HG02623 (cell line): ENCODE results near the gene GSDME.
"Not testable (repeated sequence)": the region's sequence is repeated elsewhere in the genome, so short reads cannot be mapped to it uniquely, and the experiment has no call there.

ENCODE experiments used
- ATAC-seq: cut with Tn5 transposase; IDR thresholded peaks from one replicate; pipeline ENCODE4 v1.9.1; 2021; ENCODE audit warnings: moderate library complexity; ENCODE audit not compliant: unreplicated experiment

GSDME gene

DNA sequence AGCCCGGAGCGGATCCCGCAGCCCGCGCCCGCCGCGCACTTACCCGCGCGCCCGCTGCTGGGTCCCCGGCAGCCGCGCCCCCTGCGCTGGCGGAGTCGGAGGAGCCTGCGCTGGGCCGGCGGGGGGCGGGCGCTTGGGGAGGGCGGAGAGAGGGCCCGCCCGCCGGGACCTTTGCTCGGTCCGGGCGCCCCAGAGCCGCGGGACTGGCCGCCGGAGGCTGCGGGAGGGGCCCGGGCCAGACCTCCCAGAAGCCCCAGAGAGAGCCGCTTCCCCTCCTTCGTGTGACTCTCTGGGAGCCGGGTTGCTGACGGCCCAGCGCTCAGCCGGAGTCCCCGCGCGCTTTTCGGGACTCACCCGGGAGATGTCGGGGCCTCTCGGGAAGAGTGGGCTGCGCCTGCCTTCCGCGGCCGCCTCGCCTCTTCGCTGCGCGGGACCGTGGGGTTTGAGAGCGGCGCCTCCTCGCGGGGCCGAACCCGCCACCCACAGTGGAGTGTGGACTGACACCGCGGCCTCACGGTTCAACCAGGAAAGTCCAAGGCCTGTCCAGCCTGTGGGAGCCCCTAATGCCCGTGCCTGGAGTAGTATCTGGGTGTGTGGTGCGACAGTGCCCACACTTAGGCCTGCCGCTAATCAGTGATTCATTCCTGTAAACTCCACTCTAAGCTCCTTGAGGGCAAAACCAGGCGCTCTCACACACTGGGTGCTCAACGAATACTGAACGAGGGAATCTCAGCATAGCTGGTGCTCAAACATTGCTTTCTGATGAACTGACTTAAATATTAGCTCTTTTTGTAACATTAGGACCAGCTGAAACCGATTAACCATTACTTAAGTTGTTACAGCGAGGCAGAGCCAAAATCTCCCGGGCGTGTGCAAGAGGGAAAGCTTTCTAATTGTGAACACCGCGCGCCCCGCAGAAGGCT lies at the start of gene GSDME:
Gene GSDME (minus strand): TSS at position 112 of the 923 bp plus-strand sequence. CDS start 7,690 bp downstream, outside the sequence.
- ATAC-seq, result peak; percentile 55

DNA sequence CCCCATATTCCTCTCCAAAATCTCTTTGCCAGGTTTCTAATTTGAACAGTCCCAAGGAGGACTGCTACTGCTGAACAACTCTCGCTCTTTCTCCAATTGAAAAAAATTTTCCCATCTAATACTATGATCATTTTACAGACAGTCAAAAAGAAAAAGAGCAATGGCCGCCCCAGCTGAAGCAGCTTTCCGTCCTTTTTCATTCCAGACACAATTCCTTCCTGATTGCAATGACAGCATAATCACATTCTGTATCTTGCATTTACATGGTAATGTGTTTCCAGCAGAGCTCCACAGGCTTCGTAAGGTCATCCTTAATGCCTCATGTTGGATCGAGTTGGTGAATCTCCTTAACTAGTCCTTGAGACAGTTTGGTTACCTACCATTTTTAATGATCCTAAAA lies 45.0 kb upstream of the GSDME start:
- no peak for ATAC-seq

DNA sequence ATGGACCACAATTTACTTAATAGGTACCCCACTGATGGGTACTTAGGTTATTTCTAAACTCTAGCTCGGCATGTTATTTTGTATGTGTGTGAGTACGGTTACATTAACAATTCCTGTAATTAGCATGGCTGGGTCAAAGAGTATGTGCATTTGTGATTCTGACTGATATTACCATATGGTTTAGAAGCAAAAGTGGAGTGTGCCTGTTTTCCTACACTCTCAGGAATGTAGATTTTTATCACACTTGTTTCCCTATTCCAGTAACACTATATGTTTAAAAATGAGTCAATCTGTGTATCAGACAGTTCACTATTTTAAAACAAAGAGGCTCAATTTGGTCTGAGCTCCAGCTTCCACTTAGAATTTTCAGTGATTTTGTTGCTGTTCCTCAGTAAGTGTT lies 44.6 kb upstream of the GSDME start:
- no peak for ATAC-seq

DNA sequence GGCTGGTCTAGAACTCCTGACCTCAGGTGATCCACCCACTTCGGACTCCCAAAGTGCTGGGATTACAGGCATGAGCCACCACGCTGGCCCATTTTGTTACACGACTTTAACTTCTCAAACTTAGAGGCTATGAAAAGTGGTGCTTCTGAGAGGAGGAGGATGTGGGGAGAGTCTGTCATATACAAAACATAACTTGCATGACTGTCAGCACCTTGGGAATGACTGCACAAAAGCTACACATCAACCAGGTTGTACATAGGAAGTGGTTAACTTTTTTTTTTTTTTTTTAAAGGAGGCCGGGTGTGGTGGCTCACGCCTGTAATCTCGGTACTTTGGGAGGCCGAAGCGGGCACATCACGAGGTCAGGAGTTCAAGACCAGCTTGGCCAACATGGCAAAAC lies 43.4 kb upstream of the GSDME start:
- ATAC-seq, result no peak

DNA sequence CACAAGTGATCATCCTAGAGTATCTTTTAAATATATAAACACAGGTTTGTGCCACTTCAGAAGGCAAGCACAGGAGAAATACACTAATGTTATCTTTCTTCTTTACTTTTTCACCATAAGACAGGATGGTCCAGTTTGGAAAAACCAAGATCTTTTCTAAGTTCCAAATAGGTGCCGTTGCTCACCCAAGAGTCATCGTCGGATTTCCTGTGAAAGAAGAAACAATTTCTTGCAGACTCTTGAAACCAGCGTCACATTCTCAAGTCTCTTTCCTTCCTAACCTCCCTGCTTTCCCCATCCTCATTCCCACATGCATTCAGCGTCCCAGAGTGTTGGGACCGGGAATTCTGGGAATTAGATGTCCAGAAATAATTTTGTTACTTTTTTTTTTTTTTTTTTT lies 42.8 kb upstream of the GSDME start:
- no peak for ATAC-seq

DNA sequence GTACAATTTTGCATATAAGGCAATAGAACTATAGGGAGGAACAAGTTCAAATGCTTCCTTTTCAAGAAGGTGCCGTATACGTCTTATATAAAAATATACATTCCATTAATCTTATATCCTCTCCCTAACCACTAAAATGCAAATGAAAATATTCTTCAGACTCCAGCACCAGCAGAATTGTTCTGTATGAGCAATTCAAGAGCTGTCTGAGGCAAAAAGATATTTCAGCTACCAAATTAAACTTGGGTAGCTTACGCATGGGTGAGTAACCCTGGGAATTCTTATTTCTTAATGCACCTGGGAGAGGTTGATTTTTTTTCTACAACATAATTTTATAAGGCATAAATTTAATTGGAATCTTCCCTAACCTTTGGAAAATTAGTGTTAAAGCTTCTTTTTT lies 42.2 kb upstream of the GSDME start:
- ATAC-seq, result no peak

DNA sequence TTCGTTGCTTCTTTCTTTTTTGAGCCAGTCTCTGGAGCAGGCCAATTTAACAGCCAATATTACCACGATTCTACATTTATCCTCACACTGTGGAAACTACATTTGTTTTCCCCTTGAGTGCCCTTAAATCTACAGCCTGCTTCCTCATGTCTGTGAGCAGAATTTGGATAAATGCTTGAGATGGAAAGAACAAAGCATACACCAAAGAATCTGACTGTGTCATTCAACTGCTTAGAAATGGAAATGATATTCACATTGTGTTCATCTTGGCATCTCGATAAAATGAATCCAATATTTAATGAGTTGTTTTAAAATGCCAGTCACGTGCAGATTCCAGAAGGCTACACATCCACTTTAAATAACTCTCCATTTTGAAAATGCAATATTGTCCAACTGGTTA lies 41.0 kb upstream of the GSDME start:
- no peak for ATAC-seq

DNA sequence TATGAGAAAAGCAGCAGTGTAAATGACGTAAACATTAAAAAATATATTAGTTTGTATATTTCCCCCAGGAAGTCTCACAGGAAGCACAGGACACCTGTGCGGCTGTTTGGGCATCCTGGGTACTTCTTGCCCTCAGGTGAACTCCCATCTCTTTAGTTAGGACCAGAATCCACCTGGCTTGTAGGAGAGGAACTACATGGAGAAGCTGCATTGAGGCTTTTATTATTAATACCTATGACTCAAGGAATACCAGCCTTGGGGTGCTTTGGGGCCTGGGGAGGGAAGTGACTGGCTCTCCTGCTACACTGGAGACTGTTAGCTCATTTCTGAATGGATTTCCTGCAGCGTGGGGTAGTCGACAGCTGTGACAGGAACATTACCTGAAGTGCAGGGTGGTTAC lies 40.0 kb upstream of the GSDME start:
- ATAC-seq, result no peak

DNA sequence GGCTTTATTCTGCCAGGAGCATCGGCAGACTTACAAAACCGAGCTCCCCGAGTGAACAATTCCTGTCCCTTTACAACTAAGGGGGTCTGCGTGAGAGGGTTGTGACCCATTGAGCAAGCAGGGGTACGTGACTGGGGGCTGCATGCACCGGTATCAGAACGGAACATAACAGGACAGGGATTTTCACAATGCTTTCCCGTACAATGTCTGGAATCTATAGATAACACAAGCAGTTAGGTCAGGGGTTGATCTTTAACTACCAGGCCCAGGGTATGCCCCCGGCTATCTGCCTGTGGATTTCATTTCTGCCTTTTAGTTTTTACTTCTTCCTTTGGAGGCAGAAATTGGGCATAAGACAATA lies 38.1 kb upstream of the GSDME start:
- no peak for ATAC-seq

DNA sequence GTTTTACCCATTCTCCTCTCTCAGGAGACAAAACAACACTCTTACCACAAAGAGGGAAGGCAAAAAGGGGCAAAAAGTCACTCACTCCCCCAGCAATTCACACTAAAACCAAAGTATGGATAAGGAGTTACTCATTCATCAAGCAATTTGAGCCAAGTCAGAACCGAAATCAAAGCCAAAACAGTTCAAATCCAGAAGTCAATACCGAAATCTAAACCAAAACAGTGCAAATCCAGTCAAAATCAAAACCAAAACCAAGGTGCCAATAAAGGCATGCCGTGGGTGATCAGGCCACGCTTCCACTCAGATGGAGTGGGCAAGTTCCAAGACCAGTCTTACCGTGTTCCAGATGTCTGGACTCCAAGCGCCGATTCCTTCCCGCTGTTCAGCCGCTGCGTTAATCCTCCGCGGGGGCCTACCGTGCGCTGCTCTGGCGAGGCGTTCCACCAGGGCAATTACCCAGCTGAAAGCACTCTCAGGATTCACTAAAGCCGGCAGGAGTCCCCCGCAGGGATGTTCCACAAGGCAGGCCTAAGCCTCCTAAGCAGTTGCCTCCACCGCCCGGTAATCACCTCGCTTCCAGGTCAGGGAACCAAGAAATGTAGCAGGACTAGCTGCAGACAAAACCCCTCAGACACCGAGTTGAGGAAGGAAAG lies 37.6 kb upstream of the GSDME start:
- not testable (repeated sequence) for ATAC-seq

DNA sequence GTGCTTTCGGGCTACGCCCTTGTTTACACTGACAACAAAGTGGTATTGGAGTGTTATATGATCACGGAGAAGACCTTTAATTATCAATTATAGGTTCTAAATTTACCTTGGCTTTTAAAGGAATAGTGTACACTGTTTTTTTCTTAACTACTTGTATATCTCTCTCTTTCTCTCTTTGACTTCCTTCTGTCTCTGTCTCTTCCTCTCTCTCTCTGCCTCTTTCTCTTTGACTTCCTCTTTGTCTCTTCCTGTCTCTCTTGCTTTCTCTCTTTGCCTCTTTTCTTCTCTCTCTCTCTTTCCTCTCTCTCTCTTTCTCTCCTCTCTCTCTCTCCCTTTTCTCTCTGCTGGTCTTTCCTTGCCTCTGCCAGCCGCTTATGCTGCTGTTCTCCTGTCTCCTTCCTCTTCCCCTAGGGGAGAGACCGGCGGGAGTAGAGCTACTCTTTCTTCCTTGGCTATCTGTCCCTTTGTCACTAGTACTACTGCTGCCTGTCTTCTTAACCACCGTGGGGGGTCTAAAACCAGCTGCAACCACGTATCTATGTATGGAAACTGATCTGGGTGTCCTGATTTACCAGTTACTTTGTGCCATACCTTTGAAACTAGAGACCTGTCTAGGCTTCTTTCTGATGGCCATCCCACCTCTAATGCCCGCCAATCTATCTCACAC lies 36.9 kb upstream of the GSDME start:
- ATAC-seq, result no peak

DNA sequence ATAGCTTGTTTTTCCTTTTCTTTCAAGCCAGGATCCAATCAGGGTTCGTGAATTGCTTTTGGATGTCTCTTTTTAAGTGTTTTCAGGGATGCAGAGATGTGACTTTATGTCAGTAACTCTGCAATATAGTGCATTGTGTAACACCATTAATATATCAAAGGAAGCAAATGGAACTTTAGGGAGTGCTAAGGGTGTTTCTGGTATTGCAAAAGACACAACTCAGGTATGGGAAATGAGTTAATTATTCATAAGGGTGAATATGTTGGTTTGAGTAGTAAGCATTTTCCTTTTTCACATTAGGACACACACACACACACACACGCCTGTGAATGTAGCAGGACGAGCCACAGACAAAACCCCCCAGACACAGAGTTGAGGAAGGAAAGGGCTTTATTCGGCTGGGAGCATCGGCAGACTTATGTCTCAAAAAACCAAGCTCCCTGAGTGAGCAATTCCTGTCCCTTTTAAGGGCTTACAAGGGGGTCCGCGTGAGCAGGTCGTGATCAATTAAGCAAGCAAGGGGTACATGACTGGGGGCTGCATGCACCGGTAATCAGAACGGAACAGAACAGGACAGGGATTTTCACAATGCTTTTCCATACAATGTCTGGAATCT lies 31.8 kb upstream of the GSDME start:
- no peak for ATAC-seq

DNA sequence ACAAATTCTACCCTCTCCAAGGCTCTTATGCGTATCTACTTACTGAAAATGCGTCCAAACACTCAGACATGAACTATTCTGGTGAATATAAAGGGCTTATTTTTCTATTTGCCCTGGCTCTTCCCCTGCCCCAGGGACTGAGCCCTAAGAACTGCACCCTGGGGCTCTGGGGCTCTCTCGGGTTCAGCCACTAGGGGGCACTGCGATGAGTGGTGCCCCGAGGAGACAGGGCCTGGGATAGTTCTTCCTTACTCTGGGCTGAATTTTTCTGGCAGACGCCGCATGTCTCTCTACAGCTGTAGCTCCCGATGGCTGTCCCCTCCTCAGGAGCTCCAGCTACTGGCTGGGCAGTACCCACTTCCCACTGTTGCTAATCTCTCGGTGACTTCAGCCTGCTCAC lies 30.8 kb upstream of the GSDME start:
- ATAC-seq, result no peak

DNA sequence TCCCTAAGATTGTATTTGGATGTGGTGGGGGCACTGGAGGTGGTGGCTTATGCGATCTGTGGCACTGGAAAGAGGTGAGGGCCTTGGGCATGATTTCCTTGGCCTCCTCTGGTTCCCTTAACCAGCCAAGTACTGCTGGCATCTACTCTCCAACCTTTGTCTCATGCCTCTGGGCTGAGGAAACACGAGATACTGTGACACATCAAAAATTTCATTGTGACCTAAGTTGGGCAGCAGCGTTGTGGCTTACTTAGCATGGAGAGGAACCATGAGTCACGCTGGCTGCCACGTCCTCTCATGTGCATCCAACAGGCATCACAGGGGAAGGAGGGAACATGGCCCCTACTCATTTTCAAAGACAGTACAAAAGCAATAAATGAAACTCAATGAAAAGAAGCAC lies 29.7 kb upstream of the GSDME start:
- no peak for ATAC-seq

DNA sequence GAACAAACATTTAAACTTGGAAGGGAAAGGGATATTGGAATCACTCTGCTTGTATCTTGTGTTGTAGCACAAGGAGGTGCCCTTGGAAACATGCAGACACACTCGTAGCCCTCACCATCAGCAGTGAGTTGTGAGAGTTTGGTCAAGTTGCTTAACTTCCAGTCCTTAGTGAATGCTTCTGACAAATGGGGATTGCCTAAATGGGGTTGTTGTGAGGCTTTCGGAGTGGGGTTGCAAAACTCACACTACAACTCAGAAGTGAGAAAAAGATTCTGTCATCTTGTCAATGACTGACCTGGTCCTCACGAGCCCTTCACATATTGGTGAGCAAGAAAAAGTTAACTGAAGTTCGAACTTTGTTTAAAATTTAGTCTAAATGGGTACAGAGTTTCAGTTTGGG lies 29.0 kb upstream of the GSDME start:
- no peak for ATAC-seq

DNA sequence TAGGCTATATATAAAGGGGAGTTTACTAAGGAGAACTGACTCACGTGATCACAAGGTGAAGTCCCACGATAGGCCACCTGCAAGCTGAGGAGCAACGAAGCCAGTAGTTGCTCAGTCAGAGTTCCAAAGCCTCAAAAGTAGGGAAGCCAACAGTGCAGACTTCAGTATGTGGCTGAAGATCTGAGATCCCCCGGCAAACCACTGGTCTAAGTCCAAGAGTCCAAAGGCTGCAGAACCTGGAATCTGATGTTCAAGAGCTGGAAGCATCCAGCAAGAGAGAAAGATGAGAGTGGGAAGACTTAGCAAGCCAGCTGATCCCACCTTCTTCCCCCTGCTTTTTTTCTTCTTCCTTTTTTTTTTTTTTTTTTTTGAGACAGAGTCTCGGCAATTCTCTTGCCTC lies 27.0 kb upstream of the GSDME start:
- ATAC-seq, result no peak

DNA sequence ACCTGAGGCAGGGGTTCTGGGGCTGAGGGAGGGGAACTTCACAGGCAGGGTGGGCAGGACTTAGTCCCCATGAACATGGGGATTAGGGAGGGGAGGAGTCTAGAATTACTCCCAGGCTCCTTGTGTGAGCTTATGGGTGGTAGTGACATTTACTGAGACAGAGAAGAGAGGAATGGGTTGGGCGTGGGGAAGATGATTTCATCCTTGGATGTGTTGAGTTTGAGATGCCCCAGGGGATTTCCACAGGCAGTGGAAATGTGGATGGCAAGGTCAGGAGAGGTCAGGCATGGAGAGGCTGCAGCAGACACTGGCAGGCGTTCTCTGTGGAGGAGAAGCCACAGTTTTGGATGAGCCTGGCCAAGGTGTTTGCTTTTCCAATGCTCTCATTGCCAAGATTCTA lies 26.4 kb upstream of the GSDME start:
- no peak for ATAC-seq

DNA sequence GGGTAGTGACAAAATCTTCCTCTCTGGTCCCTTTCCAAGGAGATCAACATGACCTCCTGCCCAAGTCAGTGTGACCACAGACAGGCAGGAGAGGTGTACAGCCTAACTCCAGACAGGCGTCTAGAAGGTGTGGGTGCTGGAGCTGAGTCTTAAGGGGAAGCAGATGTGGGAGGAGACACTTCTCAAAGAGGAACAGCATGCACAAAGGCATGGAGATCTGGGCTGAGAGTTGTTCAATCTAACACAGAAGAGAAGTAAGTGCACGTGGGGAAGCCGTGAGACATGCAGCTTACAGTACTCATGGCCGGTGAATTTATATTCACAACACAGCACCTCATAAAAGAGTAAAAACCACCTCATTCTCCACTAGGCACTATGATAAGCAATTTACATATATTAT lies 23.8 kb upstream of the GSDME start:
- no peak for ATAC-seq

DNA sequence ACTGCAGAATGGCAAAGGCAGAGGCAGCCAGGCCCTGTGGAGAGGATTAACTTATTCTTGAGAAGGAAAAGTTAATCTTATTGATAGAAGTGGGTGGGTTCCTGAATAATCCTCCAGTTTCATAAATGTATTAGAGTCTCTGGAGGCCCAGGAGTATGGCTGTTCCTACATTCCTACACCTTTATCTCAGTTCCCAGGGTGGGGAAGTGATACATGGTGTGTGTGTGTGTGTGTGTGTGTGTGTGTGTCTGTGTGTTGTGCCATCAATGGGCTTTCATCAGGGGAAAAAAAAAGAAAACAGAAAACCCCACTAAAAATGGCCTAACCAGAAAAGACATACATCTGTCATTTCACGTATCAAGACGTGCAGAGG lies 22.0 kb upstream of the GSDME start:
- no peak for ATAC-seq

DNA sequence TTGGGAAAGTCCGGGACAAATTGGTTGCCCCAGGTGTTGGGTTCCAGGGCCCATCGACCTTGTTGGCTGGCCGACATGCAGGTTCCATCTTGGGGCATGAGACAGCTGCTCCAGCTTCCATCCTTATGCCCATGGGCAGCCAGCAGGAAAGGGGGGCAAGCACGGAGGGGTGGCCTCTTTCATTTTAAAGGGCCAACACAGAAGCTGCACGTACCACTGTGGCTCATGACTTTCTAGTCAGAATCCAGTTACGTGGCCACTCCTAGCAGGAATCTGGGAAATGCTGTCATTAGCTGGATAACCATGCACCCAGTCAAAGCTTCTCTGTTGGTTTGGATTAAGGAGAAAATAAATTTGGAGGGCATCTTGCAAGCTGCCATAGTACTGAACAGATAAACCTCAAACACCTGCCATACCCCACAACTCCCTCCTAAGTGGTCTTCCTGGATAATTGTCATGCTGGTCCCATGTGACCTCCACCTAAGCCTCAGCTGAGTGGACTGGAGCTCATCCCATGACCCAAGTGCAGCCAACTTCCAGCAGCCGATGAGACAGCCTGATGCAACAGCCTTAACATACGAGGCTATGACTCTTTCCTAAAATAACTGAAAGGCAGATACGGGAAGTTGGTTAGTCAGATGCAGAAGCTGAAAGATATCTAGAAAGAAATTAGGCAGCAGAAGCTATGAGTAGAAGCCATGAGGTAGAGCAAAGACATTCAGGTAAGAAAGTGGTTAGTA lies 21.4 kb upstream of the GSDME start:
- peak; percentile 42 for ATAC-seq

DNA sequence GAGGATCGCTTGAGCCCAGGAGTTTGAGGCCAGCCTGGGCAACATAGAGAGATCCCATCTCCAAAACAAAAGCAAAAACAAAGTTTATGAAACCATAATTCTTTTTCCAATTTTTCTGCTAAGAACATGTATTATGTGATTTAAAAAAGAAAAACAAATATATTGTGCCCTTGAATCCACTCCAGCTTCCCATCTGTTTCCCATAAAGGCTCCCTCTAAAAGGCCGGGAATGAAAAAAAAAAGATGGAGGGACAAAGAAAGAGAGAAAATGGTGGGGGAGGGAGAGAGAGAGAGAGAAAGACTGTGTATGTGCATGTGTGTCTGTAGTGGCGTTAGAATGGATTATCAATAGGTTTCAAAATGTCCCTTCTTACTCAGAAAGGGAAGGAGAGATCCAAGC lies 20.5 kb upstream of the GSDME start:
- ATAC-seq, result no peak
